IMR-90 (cell line): Measurements from ENCODE around the gene NKAIN2. TPM values are rescaled to one million over a fixed set of nuclear protein-coding genes. Genes with fewer than 3 reads are reported as not detected.

Source experiments
- ATAC-seq: fragments of 200-7000 bp; cut with Tn5 transposase; 2 replicates; pipeline ENCODE4 v1.9.1; 2020; ENCODE audit warnings: low read depth, mild to moderate bottlenecking, moderate library complexity
- BruUV-seq: library from RNA; stranded (reverse); fragments of 400-500 nt; replicated peaks from 2 replicates; lab custom pipeline; 2021; lab: Mats Ljungman, UMichigan
- CTCF ChIA-PET: fragments of 300-600 bp; formaldehyde crosslinking; extraction: SDS; loops from one replicate; lab custom pipeline; 2021; ENCODE audit warnings: antibody characterized with exemption; lab: Yijun Ruan, JAX
- POLR2A ChIA-PET: fragments of 300-600 bp; sonication (Branson Sonifier 250); formaldehyde crosslinking; loops from one replicate; lab custom pipeline; 2022; ENCODE audit warnings: antibody characterized with exemption; ENCODE audit not compliant: unreplicated experiment; lab: Charles Lee
- DNase-seq: peaks from one replicate; pipeline ENCODE4 v3.0.0; 2013
- H2AFZ ChIP-seq: replicated peaks from 2 replicates; pipeline ENCODE3; 2013; ENCODE audit warnings: low read length, mild to moderate bottlenecking; ENCODE audit not compliant: poor library complexity
- H2AK5ac ChIP-seq: 2 replicates; pipeline ENCODE4 v1.6.1; 2013; ENCODE audit warnings: low read depth, low read length, inconsistent platforms
- H2AK9ac ChIP-seq: replicated peaks from 2 replicates; pipeline ENCODE3; 2013; ENCODE audit warnings: mild to moderate bottlenecking, low read depth, low read length, moderate library complexity; ENCODE audit not compliant: poor library complexity
- H2BK120ac ChIP-seq: 2 replicates; pipeline ENCODE4 v1.6.1; 2013; ENCODE audit warnings: low read depth, low read length, inconsistent platforms
- H2BK15ac ChIP-seq: 3 replicates; pipeline ENCODE4 v1.6.1; 2013; ENCODE audit warnings: low read depth, low read length, inconsistent platforms
- H2BK20ac ChIP-seq: 2 replicates; pipeline ENCODE4 v1.6.1; 2013; ENCODE audit warnings: low read depth, mild to moderate bottlenecking, inconsistent platforms, low read length, moderate library complexity
- H2BK5ac ChIP-seq: 2 replicates; pipeline ENCODE4 v1.6.1; 2013; ENCODE audit warnings: mild to moderate bottlenecking, low read depth, low read length, inconsistent platforms; ENCODE audit not compliant: poor library complexity, severe bottlenecking
- H3K14ac ChIP-seq: replicated peaks from 2 replicates; pipeline ENCODE4 v1.6.1; 2013; ENCODE audit warnings: low read depth, low read length, inconsistent platforms
- H3K18ac ChIP-seq: 2 replicates; pipeline ENCODE4 v1.6.1; 2013; ENCODE audit warnings: low read depth, low read length, control low read depth
- H3K23ac ChIP-seq: 2 replicates; pipeline ENCODE4 v1.6.1; 2013; ENCODE audit warnings: low read depth, low read length, inconsistent platforms
- H3K27ac ChIP-seq: 2 replicates; pipeline ENCODE4 v1.5.1; 2013; ENCODE audit warnings: mild to moderate bottlenecking, control low read depth, low read length; ENCODE audit not compliant: insufficient read depth
- H3K27me3 ChIP-seq: 2 replicates; pipeline ENCODE4 v1.6.1; 2013; ENCODE audit warnings: low read length; ENCODE audit not compliant: control insufficient read depth, insufficient read depth
- H3K36me3 ChIP-seq: 2 replicates; pipeline ENCODE4 v1.6.1; 2013; ENCODE audit warnings: low read length, mixed read lengths; ENCODE audit not compliant: control insufficient read depth, insufficient read depth
- H3K4ac ChIP-seq: 2 replicates; pipeline ENCODE4 v1.6.1; 2013; ENCODE audit warnings: low read depth, low read length, inconsistent platforms
- H3K4me1 ChIP-seq: 2 replicates; pipeline ENCODE4 v1.6.1; 2013; ENCODE audit warnings: low read length, mixed read lengths; ENCODE audit not compliant: control insufficient read depth, insufficient read depth
- H3K4me2 ChIP-seq: 2 replicates; pipeline ENCODE4 v1.6.1; 2013; ENCODE audit warnings: low read depth, mild to moderate bottlenecking, control low read depth, low read length, moderate library complexity
- H3K4me3 ChIP-seq: 2 replicates; pipeline ENCODE4 v1.5.1; 2013; ENCODE audit warnings: low read depth, mild to moderate bottlenecking, control low read depth, low read length, moderate library complexity; ENCODE audit not compliant: insufficient read depth
- H3K56ac ChIP-seq: 2 replicates; pipeline ENCODE4 v1.6.1; 2013; ENCODE audit warnings: low read length, inconsistent platforms; ENCODE audit not compliant: insufficient read depth; ENCODE audit errors: extremely low read depth
- H3K79me1 ChIP-seq, 2 experiments: 2 replicates each; pipeline ENCODE4 v1.6.1; 2013; ENCODE audit warnings: low read length in 2 of 2, inconsistent platforms in 1 of 2, low read depth in 1 of 2
- H3K9ac ChIP-seq: 2 replicates; pipeline ENCODE4 v1.6.1; 2013; ENCODE audit warnings: low read depth, low read length, control low read depth
- H3K9me1 ChIP-seq: 2 replicates; pipeline ENCODE4 v1.6.1; 2013; ENCODE audit warnings: low read length, inconsistent platforms; ENCODE audit not compliant: insufficient read depth
- H3K9me3 ChIP-seq: 2 replicates; pipeline ENCODE4 v1.6.1; 2013; ENCODE audit warnings: low read length; ENCODE audit not compliant: control insufficient read depth, insufficient read depth
- H4K20me1 ChIP-seq: 2 replicates; pipeline ENCODE4 v1.6.1; 2013; ENCODE audit warnings: low read length, inconsistent platforms; ENCODE audit not compliant: insufficient read depth
- H4K5ac ChIP-seq: 2 replicates; pipeline ENCODE4 v1.6.1; 2013; ENCODE audit warnings: mild to moderate bottlenecking, low read depth, low read length, control low read depth
- H4K8ac ChIP-seq, 2 experiments: 2 replicates each; pipeline ENCODE4 v1.6.1; 2013; ENCODE audit warnings: low read depth in 2 of 2, low read length in 2 of 2, control low read depth in 1 of 2, inconsistent platforms in 1 of 2
- H4K91ac ChIP-seq: 2 replicates; pipeline ENCODE4 v1.6.1; 2013; ENCODE audit warnings: low read depth, low read length, inconsistent platforms; ENCODE audit not compliant: insufficient read depth
- MAFK ChIP-seq: IDR thresholded peaks from 2 replicates; pipeline ENCODE4 v1.6.1; 2012; ENCODE audit warnings: low read depth, low read length, improper control_type of control experiment
- MAZ ChIP-seq: IDR thresholded peaks from 2 replicates; pipeline ENCODE4 v1.6.1; 2012; ENCODE audit warnings: low read depth, mild to moderate bottlenecking, low read length, improper control_type of control experiment, moderate library complexity, borderline replicate concordance
- NFE2L2 ChIP-seq: fragments of 150-350 bp; IDR thresholded peaks from 2 replicates; pipeline ENCODE4 v1.6.1; 2016; ENCODE audit warnings: low read depth, mild to moderate bottlenecking, low read length
- POLR2A ChIP-seq: IDR thresholded peaks from 2 replicates; pipeline ENCODE4 v1.6.1; 2012; ENCODE audit warnings: mild to moderate bottlenecking, low read depth, low read length
- RAD21 ChIP-seq: IDR thresholded peaks from 2 replicates; pipeline ENCODE4 v1.6.1; 2012; ENCODE audit warnings: low read length, improper control_type of control experiment
- WGBS, 2 experiments: methylation state at CpG; one replicate each; pipeline versions ENCODE4 v1.1.5 to v1.1.7; 2013; ENCODE audit warnings: missing lambda C conversion rate in 2 of 2; ENCODE audit not compliant: insufficient read length in 1 of 2; ENCODE audit errors: extremely low coverage in 2 of 2; 5-methylcytosine and 5-hydroxymethylcytosine counted together
- dilution Hi-C: fragments of 300-500 bp; cut with HindIII; formaldehyde crosslinking; loops from one replicate; pipeline ENCODE4 v1.14.3; 2018; ENCODE audit warnings: low sequenced_read_pairs; ENCODE audit not compliant: unreplicated experiment
- in situ Hi-C: fragments of 300-500 bp; cut with MboI; formaldehyde crosslinking; loops from 3 replicates; pipeline ENCODE4 v1.14.3; 2019; ENCODE audit warnings: low sequenced_read_pairs, inconsistent platforms, mixed read lengths
- intact Hi-C: fragments of 100-400 bp; cut with micrococcal nuclease; formaldehyde crosslinking; loops from 2 replicates; pipeline ENCODE4 v1.10.0; 2022
- polyA plus RNA-seq, 3 experiments: library from polyadenylated mRNA; depleted of rRNA; stranded (reverse); fragments of >200 nt; gene quantifications; 2 replicates each; pipeline ENCODE4 v1.2.3, GENCODE V29; 2012; ENCODE audit warnings: low replicate concordance in 1 of 3
- total RNA-seq: library from RNA; depleted of rRNA; stranded (reverse); fragments of >200 nt; gene quantifications from 2 replicates; pipeline ENCODE4 v1.2.3, GENCODE V29; 2012
- TF ChIP-seq, protein P1 (sequence below): fragments of 150-350 bp; IDR thresholded peaks from 2 replicates; pipeline ENCODE4 v1.6.1; 2017; ENCODE audit warnings: mild to moderate bottlenecking, antibody characterized with exemption, low read length, low read depth

The NKAIN2 gene
- total and polyA plus RNA-seq, 2 of the 4 experiments (the other 2 are of a cell fraction), result not detected

DNA sequence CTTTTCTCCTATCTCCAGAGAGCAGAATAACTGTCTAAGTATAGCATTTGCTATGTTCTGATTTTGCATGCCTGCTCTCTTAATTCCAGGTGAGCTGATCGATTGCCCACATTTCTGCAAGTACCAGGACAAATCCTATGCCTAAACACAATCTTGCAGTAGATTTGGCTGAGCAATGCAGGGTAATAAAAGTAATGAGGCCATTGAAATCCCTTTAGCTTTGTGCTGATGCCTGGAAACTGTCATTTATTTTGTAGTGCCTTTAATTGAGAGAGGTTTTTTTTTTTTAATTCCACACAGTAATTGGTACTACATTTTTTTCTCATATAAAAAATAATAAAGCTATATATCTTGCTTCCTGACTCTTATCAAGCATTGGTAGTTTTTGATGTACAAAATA lies 252.3 kb downstream of the NKAIN2 start:
- no peak overlapping the region for H3K14ac ChIP-seq
- H2BK5ac ChIP-seq, result no peak overlapping the region
- H3K9me1 ChIP-seq, result no peaks in the 10 kb centered on the region
- no peak overlapping the region for H3K56ac ChIP-seq
- no peak overlapping the region for H4K91ac ChIP-seq
- H3K4me2 ChIP-seq, result no peak overlapping the region
- DNase-seq, result no peak
- TF ChIP-seq, protein P1, sequence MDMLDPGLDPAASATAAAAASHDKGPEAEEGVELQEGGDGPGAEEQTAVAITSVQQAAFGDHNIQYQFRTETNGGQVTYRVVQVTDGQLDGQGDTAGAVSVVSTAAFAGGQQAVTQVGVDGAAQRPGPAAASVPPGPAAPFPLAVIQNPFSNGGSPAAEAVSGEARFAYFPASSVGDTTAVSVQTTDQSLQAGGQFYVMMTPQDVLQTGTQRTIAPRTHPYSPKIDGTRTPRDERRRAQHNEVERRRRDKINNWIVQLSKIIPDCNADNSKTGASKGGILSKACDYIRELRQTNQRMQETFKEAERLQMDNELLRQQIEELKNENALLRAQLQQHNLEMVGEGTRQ, result no peak
- no peak for TF ChIP-seq MAZ
- TF ChIP-seq MAFK, result no peak
- no peak for TF ChIP-seq POLR2A
- TF ChIP-seq RAD21, result no peak
- no peak for TF ChIP-seq NFE2L2
- CTCF ChIA-PET, result no interaction called here
- ATAC-seq, result no peak
- H2BK120ac ChIP-seq, result no peak overlapping the region
- H3K4ac ChIP-seq, result no peak overlapping the region
- H3K79me1 ChIP-seq, result no peaks in the 10 kb centered on the region
- no peaks in the 10 kb centered on the region for H3K4me1 ChIP-seq
- H2AK9ac ChIP-seq, result no peak overlapping the region
- H3K18ac ChIP-seq, result no peak overlapping the region
- BruUV-seq, result no TSS peak
- no peak overlapping the region for H2BK15ac ChIP-seq
- H4K8ac ChIP-seq, result no peak overlapping the region
- no peak overlapping the region for H3K9ac ChIP-seq
- no peak overlapping the region for H2AFZ ChIP-seq
- intact Hi-C loops (no loop called here), in situ Hi-C loops (no loop called here), dilution Hi-C loops (no loop called here)
- H3K4me3 ChIP-seq, result no peak overlapping the region
- H3K36me3 ChIP-seq, result no peaks in the 10 kb centered on the region
- POLR2A ChIA-PET, result no interaction called here
- H3K27me3 ChIP-seq, result no peaks in the 10 kb centered on the region
- no peak overlapping the region for H2AK5ac ChIP-seq
- no peak overlapping the region for H4K5ac ChIP-seq
- H3K9me3 ChIP-seq, result no peaks in the 10 kb centered on the region
- no peak overlapping the region for H3K23ac ChIP-seq
- no peaks in the 10 kb centered on the region for H4K20me1 ChIP-seq
- no peak overlapping the region for H3K27ac ChIP-seq
- H2BK20ac ChIP-seq, result no peak overlapping the region
- WGBS, 2 experiments, result no CpG with 5 or more reads among the region's 1 CpG
